HG03378 (cell line): Measurements from ENCODE around the gene TMPRSS6.

Source experiments
- ATAC-seq: cut with Tn5 transposase; IDR thresholded peaks from one replicate; pipeline ENCODE4 v1.9.1; 2021; ENCODE audit warnings: mild to moderate bottlenecking, moderate library complexity; ENCODE audit not compliant: unreplicated experiment

Gene TMPRSS6

DNA sequence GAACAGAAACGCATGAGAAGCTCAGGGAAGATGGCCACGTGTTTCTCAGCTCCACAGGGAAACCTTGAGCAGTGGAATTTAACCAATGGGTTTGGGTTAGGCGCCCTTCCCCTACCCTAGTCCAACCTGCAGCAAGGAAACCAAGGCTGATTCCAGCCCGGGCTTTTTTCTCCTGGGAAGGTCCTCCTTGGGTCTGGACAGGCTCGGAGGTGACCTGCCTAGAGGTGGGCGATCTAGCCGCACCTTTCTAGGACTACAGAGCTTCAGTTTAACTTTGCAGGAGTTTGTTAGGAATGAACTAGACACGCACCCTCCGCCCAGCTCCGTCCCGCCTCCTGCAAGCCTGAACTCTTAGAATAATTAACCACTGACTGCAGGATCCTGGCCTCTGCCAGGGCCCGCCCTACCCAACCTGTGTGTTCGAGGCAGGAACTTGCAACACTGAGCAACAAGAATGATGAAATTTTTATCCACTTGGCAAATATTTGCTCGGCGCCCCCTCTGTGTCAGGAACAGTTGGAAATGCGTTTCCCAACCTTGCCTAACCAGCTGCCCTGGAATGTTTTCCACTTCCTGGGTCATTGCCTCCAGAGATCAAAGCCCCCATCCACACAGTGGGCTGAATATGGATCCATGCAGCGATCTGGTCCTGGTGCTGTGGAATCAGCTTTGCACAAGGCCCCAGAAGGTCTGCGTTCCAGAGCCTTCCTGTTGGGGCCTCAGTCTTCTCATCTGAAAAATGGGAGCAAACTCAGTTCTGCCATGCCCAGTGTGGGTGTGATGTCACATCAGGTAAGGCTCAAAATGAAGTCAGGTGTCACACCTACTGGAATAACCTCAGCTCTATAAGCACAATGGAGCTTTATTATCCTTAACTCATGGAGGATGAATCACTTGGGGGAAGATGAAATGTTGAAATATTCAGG, 76.7 kb downstream of the TMPRSS6 start:
- no peak for ATAC-seq

DNA sequence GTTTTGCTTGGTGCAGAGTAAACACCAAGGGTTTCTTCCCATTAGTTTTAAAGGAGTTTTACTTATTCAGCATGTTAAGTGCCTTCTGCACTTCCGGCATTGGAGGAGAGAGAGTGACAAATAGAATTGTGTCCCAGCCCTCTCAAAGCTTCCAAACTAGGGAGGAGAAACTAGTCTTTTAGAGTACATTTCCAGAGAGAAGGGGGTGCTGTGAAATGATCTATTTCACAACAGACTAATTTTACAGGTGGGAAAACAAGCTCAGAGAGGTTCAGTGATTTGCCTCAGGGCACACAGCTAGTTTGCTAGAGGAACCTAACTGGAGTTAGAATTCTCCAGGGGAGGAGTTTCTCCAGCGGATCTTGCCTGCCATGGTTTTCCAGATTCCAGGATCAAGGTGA, 77.4 kb downstream of the TMPRSS6 start:
- no peak for ATAC-seq

DNA sequence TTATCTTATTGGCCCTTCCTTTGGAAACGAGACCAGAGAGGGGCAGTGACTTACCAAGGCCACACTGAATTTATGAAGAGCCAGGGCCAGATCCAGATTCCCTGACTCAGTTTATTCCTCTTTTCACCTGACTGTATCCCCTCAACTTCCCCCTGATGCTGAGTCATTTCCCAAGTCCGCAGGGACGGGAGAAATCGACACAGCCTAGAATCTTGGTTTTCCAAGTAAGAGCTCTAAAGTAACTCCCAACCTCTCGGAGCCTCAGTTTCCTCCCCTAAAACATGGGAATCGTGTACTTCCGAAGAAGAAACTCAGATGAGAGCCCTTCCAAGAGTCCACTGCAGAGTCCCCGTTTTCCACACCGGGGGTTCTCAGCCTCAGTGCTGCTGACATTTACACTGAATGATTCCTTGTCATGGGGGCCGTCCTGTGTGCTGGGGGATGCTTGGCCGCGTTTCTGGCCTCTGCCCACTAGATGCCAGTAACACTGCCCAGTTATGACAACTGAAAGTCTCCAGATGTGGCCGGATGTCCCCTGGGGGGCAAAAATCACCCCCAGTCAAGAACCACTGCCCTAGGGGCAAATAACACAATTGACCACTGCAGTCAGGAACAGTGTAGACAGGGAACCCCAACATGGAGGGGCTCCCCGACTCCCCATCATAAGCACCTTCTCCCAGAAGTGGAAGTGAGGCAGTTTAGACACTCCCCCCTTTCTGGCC, 78.8 kb downstream of the TMPRSS6 start:
- ATAC-seq = no peak

DNA sequence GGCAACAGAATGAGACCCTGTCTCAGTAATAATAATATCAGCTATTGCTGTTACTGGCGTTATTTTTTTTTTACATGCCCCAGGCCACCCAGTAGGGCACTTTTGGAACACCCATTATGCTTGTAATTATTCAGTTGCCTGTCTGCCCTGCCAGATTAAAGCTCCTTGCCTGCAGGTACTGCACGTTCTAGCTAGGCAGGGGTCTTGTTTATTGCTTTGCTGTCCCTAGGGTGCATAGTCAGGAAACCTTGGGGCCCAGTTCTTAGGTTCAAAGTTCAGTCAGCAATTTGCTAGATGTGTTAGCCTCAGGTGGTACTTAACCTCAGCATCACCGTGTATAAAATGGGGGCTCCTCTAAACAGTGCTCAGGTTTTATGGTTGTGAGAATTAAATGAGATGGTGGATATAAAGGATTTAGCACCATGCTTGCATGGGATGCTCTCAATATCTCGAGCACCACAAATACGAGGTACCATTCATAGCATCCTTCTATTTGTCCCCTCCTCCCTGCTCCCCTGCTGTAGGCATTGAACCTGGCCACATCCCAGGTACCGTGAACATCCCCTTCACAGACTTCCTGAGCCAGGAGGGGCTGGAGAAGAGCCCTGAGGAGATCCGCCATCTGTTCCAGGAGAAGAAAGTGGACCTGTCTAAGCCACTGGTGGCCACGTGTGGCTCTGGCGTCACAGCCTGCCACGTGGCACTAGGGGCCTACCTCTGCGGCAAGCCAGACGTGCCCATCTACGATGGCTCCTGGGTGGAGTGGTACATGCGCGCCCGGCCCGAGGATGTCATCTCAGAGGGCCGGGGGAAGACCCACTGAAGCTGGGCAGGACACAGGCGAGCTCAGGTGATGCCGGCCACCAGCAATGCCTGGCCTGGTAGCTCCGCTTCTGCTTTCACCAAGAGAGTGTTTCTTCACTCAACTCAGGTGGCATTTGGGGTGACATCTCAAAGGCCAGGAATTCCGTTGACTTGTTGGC, 80.5 kb downstream of the TMPRSS6 start:
- no peak for ATAC-seq

DNA sequence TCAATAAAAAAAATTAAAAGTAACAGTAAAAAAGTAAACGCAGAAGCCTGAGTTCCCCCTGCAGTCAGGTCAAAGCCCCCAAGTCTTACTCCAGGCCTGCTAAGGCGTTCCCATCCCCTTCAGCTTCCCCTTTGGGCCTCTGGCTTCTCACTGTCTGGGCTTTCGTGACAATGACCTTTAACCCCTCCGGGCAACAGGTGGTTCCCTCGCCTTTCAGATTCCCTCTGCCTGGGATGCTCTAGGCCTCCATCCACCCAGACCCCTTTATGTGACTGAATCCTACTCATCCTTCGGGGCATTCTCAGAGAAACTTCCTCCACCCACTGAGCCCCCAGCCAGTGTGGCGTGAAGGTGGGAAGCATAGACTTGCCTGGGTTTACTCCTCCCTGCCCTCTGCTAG, 82.0 kb downstream of the TMPRSS6 start:
- no peak for ATAC-seq

DNA sequence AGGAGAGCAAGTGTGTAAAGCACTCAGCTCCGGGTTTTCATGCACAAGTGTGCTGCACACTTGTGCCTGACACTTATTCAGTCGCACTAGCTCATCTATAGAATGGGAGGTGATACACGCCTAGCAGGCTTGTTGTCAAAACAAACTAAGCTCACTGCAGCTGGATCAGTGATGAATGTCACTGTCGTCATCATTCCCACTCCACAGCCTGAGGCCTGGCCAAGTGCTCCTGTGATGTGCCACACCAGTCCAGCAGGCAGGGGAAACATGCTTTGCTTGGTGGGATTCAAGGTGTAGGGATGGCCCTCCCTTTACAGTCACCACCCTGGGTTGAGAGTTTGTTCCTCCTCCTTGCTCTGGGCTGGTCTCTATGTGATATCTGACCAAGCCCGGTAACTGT, 83.2 kb downstream of the TMPRSS6 start:
- ATAC-seq = no peak

DNA sequence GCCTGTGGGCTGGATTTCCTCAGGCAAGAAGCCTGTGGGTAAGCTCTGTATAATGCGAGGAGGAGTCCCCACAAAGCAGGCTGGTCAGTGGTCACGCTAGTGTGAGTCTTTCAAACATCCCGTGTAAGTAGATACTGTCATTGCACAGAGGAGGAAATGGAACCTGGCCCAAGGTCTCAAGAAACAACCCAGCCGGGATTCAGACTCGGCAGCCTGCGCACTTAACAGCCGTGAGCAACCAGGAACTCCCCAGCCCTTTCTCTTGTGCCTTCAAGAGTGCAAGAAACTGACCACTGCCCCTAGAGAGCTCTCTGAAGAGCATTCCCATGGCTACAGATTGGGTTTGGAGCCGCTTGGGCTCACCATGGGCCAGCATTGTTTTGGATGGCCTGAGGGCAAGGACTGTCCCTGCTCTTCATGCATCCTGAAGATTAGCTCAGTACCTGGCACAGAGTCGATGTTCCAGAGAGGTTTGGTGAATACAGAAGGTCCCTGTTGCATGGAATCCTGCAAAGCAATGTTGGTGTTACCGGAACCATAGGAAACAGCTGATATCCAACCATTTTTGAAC, 83.9 kb downstream of the TMPRSS6 start:
- ATAC-seq = no peak

DNA sequence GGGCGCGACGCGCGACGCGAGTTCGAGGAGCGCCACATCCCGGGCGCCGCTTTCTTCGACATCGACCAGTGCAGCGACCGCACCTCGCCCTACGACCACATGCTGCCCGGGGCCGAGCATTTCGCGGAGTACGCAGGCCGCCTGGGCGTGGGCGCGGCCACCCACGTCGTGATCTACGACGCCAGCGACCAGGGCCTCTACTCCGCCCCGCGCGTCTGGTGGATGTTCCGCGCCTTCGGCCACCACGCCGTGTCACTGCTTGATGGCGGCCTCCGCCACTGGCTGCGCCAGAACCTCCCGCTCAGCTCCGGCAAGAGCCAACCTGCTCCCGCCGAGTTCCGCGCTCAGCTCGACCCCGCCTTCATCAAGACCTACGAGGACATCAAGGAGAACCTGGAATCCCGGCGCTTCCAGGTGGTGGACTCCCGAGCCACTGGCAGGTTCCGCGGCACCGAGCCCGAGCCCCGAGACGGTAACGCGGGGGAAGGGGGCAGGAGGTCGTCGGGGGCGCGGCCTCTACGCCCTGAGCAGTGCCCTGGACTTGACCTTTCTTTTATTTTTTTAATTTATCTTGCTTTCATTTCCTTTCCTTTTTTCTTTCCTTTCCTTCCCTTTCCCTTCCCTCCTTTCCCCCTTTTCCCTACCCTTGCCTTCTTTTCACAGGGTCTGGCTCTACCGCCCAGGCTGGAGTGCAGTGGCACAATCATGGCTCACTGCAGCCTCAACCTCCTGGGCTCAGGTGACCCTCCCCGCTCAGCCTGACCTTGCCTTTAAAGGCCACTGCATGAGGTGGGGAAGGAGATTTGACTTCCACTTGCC, 85.0 kb downstream of the TMPRSS6 start:
- ATAC-seq = no peak

DNA sequence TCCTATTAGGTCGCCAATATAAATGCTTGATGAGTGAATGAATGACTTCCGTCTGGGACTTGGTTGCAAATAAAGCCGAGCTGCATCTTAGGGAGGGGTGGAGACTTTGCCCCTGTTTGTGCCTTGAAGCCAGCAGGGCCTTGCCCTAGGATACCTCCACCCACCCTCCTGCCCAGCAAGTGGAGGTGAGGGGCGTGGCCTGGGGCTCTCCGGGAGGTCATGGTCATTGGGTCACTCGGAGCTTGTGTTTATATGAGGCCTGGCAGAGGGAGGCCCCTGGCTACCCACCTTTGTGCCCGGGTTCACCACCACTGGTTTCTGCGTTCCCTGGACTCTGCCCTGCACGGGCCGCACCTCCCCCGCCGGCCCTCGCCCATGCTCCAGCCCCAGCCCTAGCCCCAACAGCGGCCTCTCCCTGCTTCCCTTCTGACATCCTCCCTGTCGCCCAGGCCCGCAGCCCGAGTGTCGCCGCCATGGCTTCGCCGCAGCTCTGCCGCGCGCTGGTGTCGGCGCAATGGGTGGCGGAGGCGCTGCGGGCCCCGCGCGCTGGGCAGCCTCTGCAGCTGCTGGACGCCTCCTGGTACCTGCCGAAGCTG, 85.7 kb downstream of the TMPRSS6 start:
- ATAC-seq = no peak

DNA sequence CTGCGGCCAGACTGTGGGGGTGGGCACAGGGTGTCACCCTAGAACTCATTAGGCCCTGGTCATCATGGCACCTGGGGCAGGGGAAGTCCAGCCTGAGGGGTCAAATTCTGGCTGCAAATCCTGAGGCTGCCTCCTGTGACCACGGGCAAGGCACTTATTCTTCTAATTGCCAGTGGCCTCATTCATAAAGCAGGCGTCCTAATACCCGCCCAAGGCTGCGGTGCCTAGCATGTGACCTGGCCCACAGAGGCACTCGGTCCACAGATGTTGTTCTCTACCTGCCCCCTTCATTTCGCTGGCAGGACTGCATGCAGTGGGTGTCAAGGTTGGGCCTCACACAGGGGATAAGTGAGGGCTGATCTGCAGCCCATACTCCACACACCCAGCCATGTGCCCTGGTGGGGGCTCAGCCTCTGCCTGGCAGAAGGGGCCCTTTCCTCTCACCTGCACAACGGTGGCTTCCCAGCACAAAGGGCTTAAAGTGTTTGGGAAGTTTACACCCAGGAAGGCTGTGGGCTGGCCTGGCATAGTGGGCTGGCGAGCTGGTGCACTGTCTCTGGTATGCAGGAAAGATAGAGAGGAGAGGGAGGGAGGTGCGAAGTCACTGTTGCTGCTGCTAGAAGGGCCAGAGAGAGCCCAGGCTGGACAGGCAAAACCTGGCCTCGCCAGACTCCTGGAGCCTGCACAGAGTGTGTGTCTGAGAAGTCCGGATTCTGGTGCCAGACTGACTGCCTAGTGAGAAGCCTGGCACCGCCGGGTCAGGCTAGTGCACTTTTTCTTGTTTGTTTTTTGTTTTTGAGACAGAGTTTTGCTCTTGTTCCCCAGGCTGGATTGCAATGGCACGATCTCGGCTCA, 86.8 kb downstream of the TMPRSS6 start:
- ATAC-seq = no peak

DNA sequence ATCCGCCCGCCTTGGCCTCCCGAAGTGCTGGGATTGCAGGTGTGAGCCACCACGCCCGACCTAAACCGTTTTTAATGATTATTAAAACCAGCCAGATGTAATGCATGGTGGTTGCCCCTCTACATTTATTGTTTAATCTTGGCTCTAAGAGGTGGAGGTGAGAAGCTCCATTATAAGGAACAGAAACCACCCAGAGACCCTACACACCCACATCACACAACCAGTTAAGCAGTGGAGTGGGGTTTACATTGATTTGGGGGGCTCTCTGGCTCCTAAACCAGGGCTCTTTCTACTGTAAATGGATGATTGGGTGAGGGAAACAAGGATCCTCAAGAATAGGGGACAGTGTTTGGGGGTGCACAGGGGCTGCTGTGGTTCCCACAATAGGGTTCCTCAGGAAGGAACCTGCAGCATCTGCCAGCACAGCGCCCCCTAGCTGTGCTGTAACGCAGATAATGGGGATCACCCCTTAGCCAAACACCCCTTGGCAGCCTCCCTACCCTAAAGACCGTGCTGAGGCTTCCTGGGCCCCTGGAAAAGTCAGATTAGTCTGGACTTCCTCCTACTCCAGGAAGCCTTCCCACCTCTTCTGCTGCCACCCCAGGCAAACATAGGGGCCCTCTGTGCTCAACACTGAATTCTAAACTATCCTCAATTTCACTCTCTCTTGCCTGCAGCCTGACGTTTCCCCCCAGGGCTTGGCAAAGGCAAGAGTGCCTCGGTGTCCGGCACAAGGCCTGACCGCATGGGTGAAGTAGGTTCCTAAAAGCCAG, 87.6 kb downstream of the TMPRSS6 start:
- ATAC-seq = no peak

DNA sequence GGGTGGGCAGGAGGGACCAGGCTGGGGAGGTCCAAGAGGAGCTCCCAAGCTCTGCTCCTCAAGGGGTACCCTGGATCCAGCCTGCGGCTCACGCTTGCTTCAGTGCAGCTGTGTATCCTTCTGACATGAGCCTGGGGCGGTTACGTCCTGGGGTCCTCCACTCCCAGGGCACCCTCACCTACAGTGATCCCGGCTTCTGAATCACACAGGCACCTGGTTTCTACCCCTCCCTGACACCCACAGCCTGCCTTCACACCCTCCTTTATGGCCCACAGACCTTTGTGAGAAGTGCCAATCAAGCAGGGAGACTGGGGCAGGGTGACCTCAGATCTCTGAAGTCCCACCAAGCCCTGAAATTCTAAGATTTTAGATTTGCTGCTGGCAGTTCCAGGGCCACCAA, 88.5 kb downstream of the TMPRSS6 start:
- no peak for ATAC-seq

DNA sequence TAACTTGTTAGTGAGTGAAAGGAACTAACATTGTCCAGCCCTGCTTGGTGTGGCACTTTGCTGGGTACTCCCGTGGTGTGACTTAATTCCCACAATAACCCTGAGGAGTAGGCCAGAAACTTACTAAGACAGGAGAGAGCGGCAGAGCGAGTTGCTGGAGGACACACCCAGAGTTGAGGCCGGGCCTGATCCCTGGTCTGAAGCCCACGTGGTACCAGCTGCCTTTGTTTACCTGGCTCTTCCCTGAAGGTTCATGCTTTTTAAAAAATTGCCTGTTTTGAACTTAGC, 89.4 kb downstream of the TMPRSS6 start:
- ATAC-seq = no peak

DNA sequence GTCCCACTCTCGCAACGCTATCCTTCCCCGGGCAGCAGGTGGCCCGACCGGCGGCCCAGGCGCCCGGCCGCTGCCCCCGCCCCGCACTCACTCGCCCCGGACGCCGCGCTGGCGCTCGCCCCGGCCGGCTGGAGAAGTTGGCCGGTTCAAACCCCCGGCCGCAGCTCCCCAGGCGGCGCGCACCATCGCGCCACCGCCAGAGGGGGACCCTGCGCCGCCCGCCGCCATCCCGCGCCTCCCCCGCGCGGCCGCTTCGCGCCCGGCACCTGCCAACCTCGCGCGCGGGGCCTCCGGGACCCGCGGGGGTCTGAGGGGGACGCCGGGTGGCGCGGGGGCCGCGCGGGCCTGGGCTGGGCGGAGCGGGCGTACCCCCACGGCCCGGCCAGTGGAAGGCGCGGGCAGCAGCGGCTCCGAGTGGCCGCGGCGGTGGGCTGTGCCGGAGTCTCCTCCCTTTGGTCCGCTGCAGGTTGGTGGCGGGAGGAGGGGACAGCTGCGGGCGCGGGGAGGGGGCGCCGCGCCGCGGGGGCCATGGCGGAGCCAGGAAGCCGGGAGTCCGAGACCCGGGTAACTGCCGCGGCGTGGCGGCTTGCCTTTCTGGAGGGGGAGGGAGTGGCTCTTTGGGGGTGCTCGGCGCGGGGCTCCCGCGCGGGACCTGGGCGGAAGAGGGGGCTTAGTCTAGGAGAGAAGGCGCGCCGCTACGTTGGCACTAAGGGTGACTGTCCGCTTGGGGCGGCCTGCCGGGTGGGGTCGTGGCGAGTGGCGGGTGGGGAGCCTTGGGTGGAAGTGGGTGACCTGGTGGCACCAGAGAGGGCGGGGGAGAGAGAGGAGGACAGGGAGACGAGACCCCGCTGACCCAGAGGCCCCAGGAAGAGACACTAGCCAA, 90.0 kb downstream of the TMPRSS6 start, which contains the start of the genes MPST and TST:
Gene MPST (plus strand): TSS at position 434 of the 883 bp plus-strand sequence. CDS start 95 bp downstream, at position 529.
Gene TST (minus strand): TSS at position 139 of the 883 bp plus-strand sequence. CDS start 715 bp downstream, outside the sequence.
- no peak for ATAC-seq

DNA sequence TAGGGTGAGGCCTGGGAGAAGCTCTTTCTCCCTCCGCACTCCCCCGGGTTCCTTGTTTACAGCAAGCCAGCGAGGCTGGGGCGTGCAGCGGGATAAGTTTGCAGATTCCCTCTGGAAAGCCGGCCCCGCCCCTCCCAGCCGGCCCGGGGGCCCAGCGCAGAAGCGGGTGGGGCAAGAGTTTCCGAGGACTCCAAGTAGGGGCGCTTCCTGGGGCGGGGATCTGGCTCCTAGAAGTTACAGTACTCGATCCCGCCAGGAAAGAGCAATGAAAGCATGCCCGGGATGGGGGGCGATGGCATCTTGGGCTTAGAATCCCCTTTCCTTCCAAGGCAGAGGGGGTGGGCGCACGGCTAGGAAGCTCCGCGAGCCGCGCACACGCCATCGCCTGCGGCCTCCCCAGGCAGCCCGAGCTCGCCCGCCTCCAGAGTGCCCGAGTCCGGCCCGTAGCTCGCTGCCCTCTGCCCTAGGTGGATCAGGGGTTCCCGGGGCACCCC, 90.7 kb downstream of the TMPRSS6 start:
- no peak for ATAC-seq

DNA sequence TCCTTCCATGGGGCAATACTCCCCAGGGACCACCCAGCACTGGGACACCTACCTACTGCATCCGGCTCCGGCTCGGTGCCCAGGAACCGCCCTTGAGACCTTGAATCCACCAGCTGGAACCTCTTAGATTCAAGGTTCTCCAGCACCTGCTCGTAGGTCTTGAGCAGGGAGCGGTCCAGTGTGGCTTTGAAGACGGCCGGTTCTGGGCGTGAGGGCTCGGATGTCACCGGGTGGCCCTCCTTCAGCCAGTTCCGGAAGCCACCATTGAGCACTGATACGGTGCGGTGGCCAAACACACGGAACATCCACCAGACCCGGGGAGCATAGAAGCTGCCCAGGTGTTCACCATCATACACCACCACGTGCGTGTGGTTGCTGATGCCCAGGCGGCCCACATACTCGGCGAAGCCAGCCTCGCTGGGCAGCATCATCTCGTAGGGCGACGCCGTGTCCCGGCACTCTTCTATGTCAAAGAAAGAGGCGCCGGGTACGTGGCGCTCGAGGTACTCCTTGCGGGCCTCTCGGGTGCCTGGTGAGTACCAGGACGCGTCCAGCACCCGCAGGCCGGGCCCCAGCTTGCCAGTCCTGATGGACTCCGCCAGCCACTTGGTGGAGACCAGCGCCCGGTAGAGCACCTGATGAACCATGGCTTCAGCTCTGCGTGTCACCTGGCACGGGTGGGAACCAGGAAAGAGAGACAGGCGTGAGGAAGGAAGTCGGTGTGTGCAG, 91.3 kb downstream of the TMPRSS6 start:
- no peak for ATAC-seq
